T-helper 17 cell (primary cell): ENCODE measurements around the gene WBP2NL. TPM values are rescaled to one million over a fixed set of nuclear protein-coding genes. Genes with fewer than 3 reads are reported as not detected.

ENCODE experiments used
- ATAC-seq: fragments of 150-1000 bp; cut with Tn5 transposase; 2 replicates; pipeline ENCODE4 v1.10.0; 2021; ENCODE audit warnings: mild to moderate bottlenecking, moderate library complexity
- DNase-seq, 3 donors: peaks; one replicate each; pipeline versions ENCODE4 v3.0.0 to v3.0.0-alpha.2; 2020 to 2021
- H3K9me3 ChIP-seq: one replicate; pipeline ENCODE4 v1.7.0; 2013; ENCODE audit warnings: low read length, mild to moderate bottlenecking; ENCODE audit not compliant: control insufficient read depth, poor library complexity, severe bottlenecking
- H3K27ac Mint-ChIP-seq: one replicate; pipeline ENCODE4 v1.8.0; 2022; ENCODE audit warnings: mild to moderate bottlenecking, moderate library complexity, mixed read lengths
- H3K27me3 Mint-ChIP-seq: one replicate; pipeline ENCODE4 v1.8.0; 2022; ENCODE audit warnings: mixed read lengths
- H3K36me3 Mint-ChIP-seq: one replicate; pipeline ENCODE4 v1.8.0; 2022; ENCODE audit warnings: low read depth, mixed read lengths
- H3K4me1 Mint-ChIP-seq: one replicate; pipeline ENCODE4 v1.8.0; 2022; ENCODE audit warnings: mild to moderate bottlenecking, mixed read lengths
- H3K4me3 Mint-ChIP-seq: one replicate; pipeline ENCODE4 v1.8.0; 2022; ENCODE audit warnings: mild to moderate bottlenecking, moderate library complexity, mixed read lengths
- total RNA-seq, 4 donors: library from RNA in 2 of 4; stranded (reverse) in 2 of 4; gene quantifications; one replicate each; pipeline ENCODE4 v1.2.3 and lab custom pipeline; 2022 to 2026

The WBP2NL gene
- total RNA-seq, 2 donors from 2014 or later = 0.91 to 1.7 TPM

GRCh38 chr22:42074846-42075676, 76.5 kb downstream of the WBP2NL start:
- DNase-seq (no peak), ATAC-seq (no peak)
- peak overlapping the region; percentile 67 for H3K4me3 Mint-ChIP-seq
- peaks cover 29% of the 10 kb centered on the region for H3K4me1 Mint-ChIP-seq
- H3K27ac Mint-ChIP-seq = peak overlapping the region; percentile 84
- H3K27me3 Mint-ChIP-seq = no peaks in the 10 kb centered on the region
- H3K9me3 ChIP-seq = no peaks in the 10 kb centered on the region
- no peaks in the 10 kb centered on the region for H3K36me3 Mint-ChIP-seq

- Mint-ChIP-seq H3K27me3 (no peaks in the 10 kb centered on the region), H3K4me1 (peaks cover 23% of the 10 kb centered on the region), H3K4me3 (no peak overlapping the region), H3K36me3 (peaks cover 3% of the 10 kb centered on the region), H3K27ac (peak overlapping the region; percentile 84)
- no peak for DNase-seq
- H3K9me3 ChIP-seq = no peaks in the 10 kb centered on the region
- ATAC-seq = no peak
These were observed 78.3 kb downstream of the WBP2NL start for GRCh38 chr22:42076764-42077485.

GRCh38 chr22:42077486-42078125, 79.0 kb downstream of the WBP2NL start:
- H3K27ac Mint-ChIP-seq = peak overlapping the region; percentile 97
- peaks cover 3% of the 10 kb centered on the region for H3K36me3 Mint-ChIP-seq
- H3K4me3 Mint-ChIP-seq = no peak overlapping the region
- ATAC-seq = no peak
- no peak for DNase-seq
- no peaks in the 10 kb centered on the region for H3K27me3 Mint-ChIP-seq
- no peaks in the 10 kb centered on the region for H3K9me3 ChIP-seq
- peaks cover 25% of the 10 kb centered on the region for H3K4me1 Mint-ChIP-seq

Other genes starting within 250 kb of the WBP2NL start
- 10 to 100 TPM; 13.7 to 14.2 TPM for gene CCDC134, start 198.1 kb upstream of the WBP2NL start, total RNA-seq
- gene SREBF2, start 165.7 kb upstream of the WBP2NL start, total RNA-seq = 100 to 1,000 TPM; 102 to 106 TPM
- 1 to 10 TPM in 1 of 2 donors, not detected in 1; 1.6 TPM for gene SHISA8, start 83.7 kb upstream of the WBP2NL start, total RNA-seq
- gene TNFRSF13C, start 72.0 kb upstream of the WBP2NL start, total RNA-seq = 10 to 100 TPM; 10.2 to 23.9 TPM
- gene CENPM, start 51.6 kb upstream of the WBP2NL start, total RNA-seq = 10 to 100 TPM; 26.9 to 28.3 TPM
- under 1 TPM in 1 of 2 donors, not detected in 1; 0.42 TPM for gene SEPTIN3, start 29.3 kb upstream of the WBP2NL start, total RNA-seq
- gene NAGA, start 72.0 kb downstream of the WBP2NL start, total RNA-seq = 10 to 100 TPM in 1 of 2 donors, 1 to 10 TPM in 1; 9.1 to 10.6 TPM
- gene PHETA2, start 75.5 kb downstream of the WBP2NL start, total RNA-seq = 1 to 10 TPM in 1 of 2 donors, under 1 TPM in 1; 0.90 to 2.1 TPM
- gene SMDT1, start 80.9 kb downstream of the WBP2NL start, total RNA-seq = 10 to 100 TPM; 43.7 to 96.1 TPM
- 10 to 100 TPM; 47.6 to 59.1 TPM for gene NDUFA6, start 92.0 kb downstream of the WBP2NL start, total RNA-seq
- 1 to 10 TPM; 5.9 to 9.6 TPM for gene CYP2D6, start 132.0 kb downstream of the WBP2NL start, total RNA-seq